Progenitor cell of endocrine pancreas (in vitro differentiated cells): ENCODE measurements around the gene ARL4A. TPM values are rescaled to one million over a fixed set of nuclear protein-coding genes. Genes with fewer than 3 reads are reported as not detected.

Experiments
- DNase-seq: peaks from one replicate; pipeline ENCODE4 v3.0.0; 2021; ENCODE audit warnings: low spot score; ENCODE audit not compliant: unreplicated experiment
- H3K27ac Mint-ChIP-seq: 2 replicates; pipeline ENCODE4 v1.8.0; 2021; ENCODE audit warnings: mild to moderate bottlenecking, moderate library complexity, mixed read lengths
- H3K27me3 Mint-ChIP-seq: 2 replicates; pipeline ENCODE4 v1.8.0; 2021; ENCODE audit warnings: mixed read lengths
- H3K36me3 Mint-ChIP-seq: 2 replicates; pipeline ENCODE4 v1.8.0; 2022; ENCODE audit warnings: mixed read lengths; ENCODE audit not compliant: insufficient read depth
- H3K4me1 Mint-ChIP-seq: 2 replicates; pipeline ENCODE4 v1.8.0; 2021; ENCODE audit warnings: low read depth, mixed read lengths
- H3K4me3 Mint-ChIP-seq: 2 replicates; pipeline ENCODE4 v1.8.0; 2021; ENCODE audit warnings: low read depth, mild to moderate bottlenecking, moderate library complexity, mixed read lengths
- H3K9me3 Mint-ChIP-seq: 2 replicates; pipeline ENCODE4 v1.8.0; 2021; ENCODE audit warnings: low read depth, mixed read lengths
- total RNA-seq: library from RNA; stranded (reverse); gene quantifications from 2 replicates; pipeline ENCODE4 v1.2.1, GENCODE V29; 2021
- TF ChIP-seq, protein P1 (sequence below): fragments of 200-600 bp; sonication (generic); IDR thresholded peaks from one replicate; pipeline ENCODE4 v1.5.0; 2021; ENCODE audit warnings: antibody characterized with exemption, mild to moderate bottlenecking; ENCODE audit not compliant: unreplicated experiment

ARL4A gene
- total RNA-seq, 1 donor from 2014 or later: 10.9 TPM

DNA sequence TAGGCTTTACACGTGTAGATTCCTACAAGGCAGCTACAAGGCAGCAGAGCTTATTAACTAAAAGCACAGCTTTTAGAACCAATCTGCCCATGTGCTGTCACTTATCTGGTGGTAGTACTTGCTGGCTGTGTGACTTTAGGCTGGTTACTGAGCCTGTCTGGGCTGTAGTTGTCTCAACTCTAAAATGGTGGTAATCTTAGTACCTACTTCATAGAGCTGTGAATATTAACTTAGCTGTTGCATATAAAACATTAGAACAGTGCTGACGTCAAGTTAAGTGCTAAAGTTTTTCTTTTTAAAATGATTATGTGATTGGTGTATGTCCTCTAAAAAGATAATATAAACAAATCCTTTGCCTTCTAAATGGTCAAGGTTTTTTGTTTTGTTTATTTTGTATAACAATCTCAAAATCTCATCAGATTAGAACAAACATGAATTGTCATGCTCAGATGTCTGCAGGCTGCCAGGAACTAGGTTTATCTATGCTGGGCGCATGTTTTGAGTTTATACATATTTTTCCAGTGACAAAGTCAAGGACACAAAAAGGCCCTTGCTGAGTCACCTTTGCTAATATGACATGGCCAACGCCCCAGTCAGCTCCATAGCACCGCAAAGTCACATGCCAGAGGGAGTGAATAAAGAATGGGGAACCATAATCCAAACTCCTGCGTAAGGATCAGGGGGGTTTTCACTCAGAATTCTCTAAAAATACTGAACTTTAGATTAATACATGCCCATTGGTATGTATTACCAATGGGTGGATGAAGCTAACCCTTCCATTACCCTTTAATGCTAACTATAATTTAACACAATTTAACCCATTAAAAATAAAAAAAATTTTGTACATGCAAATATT is 39.8 kb upstream of the ARL4A start:
- no peaks in the 10 kb centered on the region for H3K27me3 Mint-ChIP-seq
- no peak overlapping the region for H3K27ac Mint-ChIP-seq
- no peak overlapping the region for H3K4me3 Mint-ChIP-seq
- DNase-seq: no peak
- H3K4me1 Mint-ChIP-seq: peaks cover 2% of the 10 kb centered on the region
- no peaks in the 10 kb centered on the region for H3K36me3 Mint-ChIP-seq
- no peaks in the 10 kb centered on the region for H3K9me3 Mint-ChIP-seq
- TF ChIP-seq, protein P1, sequence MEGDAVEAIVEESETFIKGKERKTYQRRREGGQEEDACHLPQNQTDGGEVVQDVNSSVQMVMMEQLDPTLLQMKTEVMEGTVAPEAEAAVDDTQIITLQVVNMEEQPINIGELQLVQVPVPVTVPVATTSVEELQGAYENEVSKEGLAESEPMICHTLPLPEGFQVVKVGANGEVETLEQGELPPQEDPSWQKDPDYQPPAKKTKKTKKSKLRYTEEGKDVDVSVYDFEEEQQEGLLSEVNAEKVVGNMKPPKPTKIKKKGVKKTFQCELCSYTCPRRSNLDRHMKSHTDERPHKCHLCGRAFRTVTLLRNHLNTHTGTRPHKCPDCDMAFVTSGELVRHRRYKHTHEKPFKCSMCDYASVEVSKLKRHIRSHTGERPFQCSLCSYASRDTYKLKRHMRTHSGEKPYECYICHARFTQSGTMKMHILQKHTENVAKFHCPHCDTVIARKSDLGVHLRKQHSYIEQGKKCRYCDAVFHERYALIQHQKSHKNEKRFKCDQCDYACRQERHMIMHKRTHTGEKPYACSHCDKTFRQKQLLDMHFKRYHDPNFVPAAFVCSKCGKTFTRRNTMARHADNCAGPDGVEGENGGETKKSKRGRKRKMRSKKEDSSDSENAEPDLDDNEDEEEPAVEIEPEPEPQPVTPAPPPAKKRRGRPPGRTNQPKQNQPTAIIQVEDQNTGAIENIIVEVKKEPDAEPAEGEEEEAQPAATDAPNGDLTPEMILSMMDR: no peak

DNA sequence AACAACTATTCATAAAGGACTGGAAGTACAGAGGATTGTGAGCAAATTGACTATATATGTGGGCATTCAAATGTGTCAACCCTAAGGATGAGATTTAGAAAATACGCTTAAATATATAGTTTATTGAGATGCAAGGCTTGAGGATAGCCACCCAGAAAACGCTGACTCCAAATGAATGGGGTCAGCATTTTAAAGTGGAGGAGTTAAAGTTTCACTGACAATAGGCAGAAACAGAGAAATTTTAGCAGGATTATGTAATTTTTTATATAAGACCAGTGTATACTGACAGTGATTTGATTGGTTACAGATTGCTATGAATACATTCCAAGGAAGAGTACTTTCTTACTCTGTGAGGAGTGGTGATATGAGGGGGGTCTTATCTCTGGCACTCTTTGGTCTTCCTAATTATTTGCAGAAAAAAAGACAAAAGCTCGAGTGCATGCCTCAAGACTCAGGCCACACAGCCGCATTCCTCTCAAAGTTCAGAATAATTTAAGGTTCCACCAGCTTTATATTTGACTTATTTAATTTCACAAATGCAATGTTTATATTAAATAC is 38.6 kb upstream of the ARL4A start:
- H3K27ac Mint-ChIP-seq: no peak overlapping the region
- H3K4me1 Mint-ChIP-seq: peaks cover 2% of the 10 kb centered on the region
- no peak for DNase-seq
- no peaks in the 10 kb centered on the region for H3K27me3 Mint-ChIP-seq
- no peak overlapping the region for H3K4me3 Mint-ChIP-seq
- TF ChIP-seq, protein P1: no peak
- no peaks in the 10 kb centered on the region for H3K36me3 Mint-ChIP-seq
- no peaks in the 10 kb centered on the region for H3K9me3 Mint-ChIP-seq

DNA sequence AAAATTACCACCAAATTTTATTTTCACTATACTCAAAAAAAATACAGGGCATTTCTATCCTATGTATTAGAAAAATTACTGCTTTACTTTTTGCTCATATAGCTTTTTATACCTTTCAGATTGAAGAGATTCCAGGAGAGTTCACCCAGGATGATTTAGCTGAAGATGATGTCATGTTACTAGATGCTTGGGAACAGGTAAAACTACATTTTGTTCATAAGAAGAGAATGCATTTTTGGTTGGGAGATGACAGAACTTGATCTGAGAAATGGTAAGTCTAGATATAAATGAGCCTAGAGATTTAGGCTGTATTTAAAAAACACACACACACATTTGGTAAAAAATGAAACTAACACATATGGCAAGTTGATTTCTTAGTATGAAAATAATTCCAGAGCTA is 38.1 kb upstream of the ARL4A start:
- Mint-ChIP-seq H3K36me3 (no peaks in the 10 kb centered on the region), H3K9me3 (no peaks in the 10 kb centered on the region), H3K4me1 (peaks cover 2% of the 10 kb centered on the region), H3K27me3 (no peaks in the 10 kb centered on the region), H3K4me3 (no peak overlapping the region), H3K27ac (no peak overlapping the region)
- TF ChIP-seq, protein P1: no peak
- DNase-seq: no peak

DNA sequence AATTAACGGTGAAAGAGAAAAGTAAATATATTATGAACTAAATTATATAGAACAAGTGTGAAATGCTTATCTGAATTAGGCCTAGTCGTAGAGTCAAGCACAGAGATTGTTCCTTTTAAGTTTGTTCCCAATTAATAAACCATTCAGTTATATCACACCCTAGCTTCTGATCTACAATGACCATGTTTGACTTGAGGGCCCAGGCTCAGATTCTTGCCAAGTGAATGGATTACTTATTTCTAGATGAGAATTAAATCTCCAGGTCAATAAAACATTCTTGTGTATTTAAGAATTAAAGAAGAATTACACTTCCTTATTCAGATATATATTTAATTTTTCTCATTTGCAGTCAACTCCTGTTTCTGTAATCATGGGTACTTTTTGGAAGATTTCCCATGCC is 37.4 kb upstream of the ARL4A start:
- Mint-ChIP-seq H3K9me3 (no peaks in the 10 kb centered on the region), H3K36me3 (no peaks in the 10 kb centered on the region), H3K4me3 (no peak overlapping the region), H3K4me1 (peaks cover 2% of the 10 kb centered on the region), H3K27ac (no peak overlapping the region), H3K27me3 (no peaks in the 10 kb centered on the region)
- no peak for DNase-seq
- TF ChIP-seq, protein P1: no peak

DNA sequence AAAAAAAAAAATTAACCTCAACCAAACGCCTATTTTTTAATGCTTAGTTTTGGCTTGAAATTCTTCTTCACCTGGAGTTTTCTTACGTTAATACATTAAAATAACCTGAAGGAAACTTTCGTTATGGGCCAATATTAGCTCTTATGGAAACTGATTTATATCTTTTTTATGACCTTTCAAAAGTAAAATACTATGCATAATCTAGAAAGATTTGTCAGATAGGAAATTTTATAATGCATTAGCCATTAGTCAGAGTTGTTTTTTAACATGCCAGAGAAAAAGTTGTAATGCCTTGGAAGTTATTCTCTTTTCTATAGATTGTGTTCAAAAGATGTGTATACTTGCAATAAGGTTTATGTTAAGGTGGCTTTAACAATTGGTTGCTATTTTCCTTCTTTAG is 34.3 kb upstream of the ARL4A start:
- TF ChIP-seq, protein P1: no peak
- H3K4me1 Mint-ChIP-seq: peaks cover 2% of the 10 kb centered on the region
- no peaks in the 10 kb centered on the region for H3K9me3 Mint-ChIP-seq
- no peaks in the 10 kb centered on the region for H3K36me3 Mint-ChIP-seq
- no peaks in the 10 kb centered on the region for H3K27me3 Mint-ChIP-seq
- no peak overlapping the region for H3K27ac Mint-ChIP-seq
- DNase-seq: no peak
- H3K4me3 Mint-ChIP-seq: no peak overlapping the region
